Measurements from ENCODE around the gene UBE2E3. TPM values are rescaled to one million over a fixed set of nuclear protein-coding genes. Genes with fewer than 3 reads are reported as not detected.

The UBE2E3 gene
- total and polyA plus RNA-seq, 4 experiments from 2014 or later = 25.0 to 55.0 (median 36.1) TPM

DNA sequence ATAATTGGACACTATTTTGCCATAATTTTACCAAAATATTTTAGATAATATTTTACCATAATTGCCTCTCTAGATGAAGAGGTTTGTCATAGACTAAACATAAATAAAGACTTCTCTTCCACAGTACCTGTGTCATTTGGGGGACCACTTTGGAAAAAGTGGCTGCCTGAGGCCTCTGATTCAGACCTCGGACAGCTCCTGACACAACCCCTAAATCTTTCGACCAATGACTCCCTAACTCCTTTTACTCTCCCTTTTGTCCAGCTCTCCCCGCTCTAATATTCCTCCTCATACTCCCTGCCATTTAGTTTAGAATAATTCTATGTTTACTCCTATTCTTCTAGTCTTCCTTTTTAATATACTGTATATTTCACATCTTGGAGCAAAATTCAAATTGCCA lies 36.0 kb upstream of the UBE2E3 start:
- H3K36me3 Mint-ChIP-seq = no peaks in the 10 kb centered on the region
- no peak overlapping the region for H3K27ac ChIP-seq (ENCODE audit: low read depth, low read length)
- no peak for DNase-seq
- H3K27me3 ChIP-seq (ENCODE audit: insufficient read depth, low read length) = no peaks in the 10 kb centered on the region
- H3K4me1 Mint-ChIP-seq = peaks cover 0 to under 1% (median 0%) of the 10 kb centered on the region in 4 donors
- H3K36me3 ChIP-seq (ENCODE audit: insufficient read depth, low read length) = no peaks in the 10 kb centered on the region
- no peak overlapping the region for H3K4me3 ChIP-seq (ENCODE audit: low read length in 2 of 2)
- no peaks in the 10 kb centered on the region for H3K9me3 ChIP-seq (ENCODE audit: control insufficient read depth in 1 of 2, low read length in 2 of 2)
- ChIA-PET POLR2A (ENCODE audit: partially characterized antibody) (no interaction called here), CTCF (ENCODE audit: partially characterized antibody) (no interaction called here)
- intact Hi-C loops (cut with micrococcal nuclease) = no loop called here
- no peaks in the 10 kb centered on the region for H3K4me1 ChIP-seq (ENCODE audit: insufficient read depth, low read length)
- H3K27me3 Mint-ChIP-seq = peaks cover 8 to 13% of the 10 kb centered on the region in 2 donors
- H3K27ac Mint-ChIP-seq = no peak overlapping the region
- no peak overlapping the region for H3K4me3 Mint-ChIP-seq
- H3K9me3 Mint-ChIP-seq = peaks cover 0 to 3% (median 0%) of the 10 kb centered on the region in 8 donors

DNA sequence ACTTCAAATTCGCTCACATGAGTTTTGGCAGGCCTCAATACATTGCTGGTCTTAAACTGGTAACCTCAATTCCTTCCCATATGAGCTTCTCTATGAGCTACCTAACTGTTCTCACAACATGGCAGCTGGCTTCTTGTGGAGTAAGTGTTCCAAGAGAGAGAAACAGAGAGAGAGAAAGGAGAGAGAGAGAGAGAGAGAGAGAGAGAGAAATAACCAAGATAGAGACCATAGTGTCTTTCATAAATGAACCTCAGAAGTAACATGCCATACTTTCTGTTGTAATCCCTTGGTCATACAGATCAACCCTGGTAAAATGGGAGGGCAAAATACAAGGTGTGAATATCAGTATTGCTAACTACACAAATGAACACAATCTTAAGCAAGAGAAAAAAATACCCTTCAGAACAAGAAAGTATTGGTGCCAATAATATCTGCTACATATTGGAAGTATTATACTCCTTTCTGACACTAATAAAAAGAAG lies 33.2 kb upstream of the UBE2E3 start:
- no peaks in the 10 kb centered on the region for H3K27me3 ChIP-seq (ENCODE audit: insufficient read depth, low read length)
- H3K4me3 ChIP-seq (ENCODE audit: low read length in 2 of 2) = no peak overlapping the region
- ChIA-PET POLR2A (ENCODE audit: partially characterized antibody) (no interaction called here), CTCF (ENCODE audit: partially characterized antibody) (no interaction called here)
- H3K27ac Mint-ChIP-seq = no peak overlapping the region
- no peak for DNase-seq
- no peaks in the 10 kb centered on the region for H3K4me1 Mint-ChIP-seq
- H3K4me3 Mint-ChIP-seq = no peak overlapping the region
- intact Hi-C loops (cut with micrococcal nuclease) = no loop called here
- no peaks in the 10 kb centered on the region for H3K36me3 Mint-ChIP-seq
- no peaks in the 10 kb centered on the region for H3K9me3 Mint-ChIP-seq
- no peaks in the 10 kb centered on the region for H3K36me3 ChIP-seq (ENCODE audit: insufficient read depth, low read length)
- peaks cover 6 to 11% of the 10 kb centered on the region in 2 donors for H3K27me3 Mint-ChIP-seq
- no peak overlapping the region for H3K27ac ChIP-seq (ENCODE audit: low read depth, low read length)
- H3K4me1 ChIP-seq (ENCODE audit: insufficient read depth, low read length) = no peaks in the 10 kb centered on the region
- H3K9me3 ChIP-seq (ENCODE audit: control insufficient read depth in 1 of 2, low read length in 2 of 2) = no peaks in the 10 kb centered on the region

DNA sequence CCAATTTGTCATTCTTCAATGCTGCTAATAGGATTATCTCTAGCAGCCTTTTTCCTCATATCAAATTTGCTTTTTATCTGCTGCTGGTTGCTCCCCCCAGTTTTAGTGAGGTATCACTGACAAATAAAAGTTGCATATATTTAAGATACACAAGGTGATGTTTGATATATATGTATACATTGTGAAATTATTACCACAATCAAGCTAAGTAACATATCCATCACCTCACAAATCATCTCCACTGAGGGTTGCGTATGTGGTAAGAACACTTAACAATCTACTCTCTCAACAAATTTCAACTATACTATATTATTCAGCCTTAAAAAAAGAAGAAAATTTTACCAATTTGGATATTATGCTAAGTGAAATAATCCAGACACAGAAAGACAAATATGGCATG lies 30.5 kb upstream of the UBE2E3 start:
- Histone ChIP-seq H3K4me1 (ENCODE audit: insufficient read depth, low read length) (no peaks in the 10 kb centered on the region), H3K9me3 (ENCODE audit: control insufficient read depth in 1 of 2, low read length in 2 of 2) (no peaks in the 10 kb centered on the region), H3K27ac (ENCODE audit: low read depth, low read length) (no peak overlapping the region), H3K4me3 (ENCODE audit: low read length in 2 of 2) (no peak overlapping the region), H3K36me3 (ENCODE audit: insufficient read depth, low read length) (no peaks in the 10 kb centered on the region), H3K27me3 (ENCODE audit: insufficient read depth, low read length) (no peaks in the 10 kb centered on the region)
- Mint-ChIP-seq H3K27me3 (peaks cover 14% of the 10 kb centered on the region in 2 donors), H3K4me3 (no peak overlapping the region), H3K4me1 (no peaks in the 10 kb centered on the region), H3K9me3 (peaks cover 0 to 2% (median 0%) of the 10 kb centered on the region in 8 donors), H3K36me3 (no peaks in the 10 kb centered on the region), H3K27ac (no peak overlapping the region)
- CTCF ChIA-PET (ENCODE audit: partially characterized antibody) = interaction anchor here (1.8 kb wide), 1 partner anchor 31 kb away, joined by 3 read pairs; the partner anchor contains the start of gene UBE2E3
- POLR2A ChIA-PET (ENCODE audit: partially characterized antibody) = no interaction called here
- intact Hi-C loops (cut with micrococcal nuclease) = no loop called here
- DNase-seq = no peak

DNA sequence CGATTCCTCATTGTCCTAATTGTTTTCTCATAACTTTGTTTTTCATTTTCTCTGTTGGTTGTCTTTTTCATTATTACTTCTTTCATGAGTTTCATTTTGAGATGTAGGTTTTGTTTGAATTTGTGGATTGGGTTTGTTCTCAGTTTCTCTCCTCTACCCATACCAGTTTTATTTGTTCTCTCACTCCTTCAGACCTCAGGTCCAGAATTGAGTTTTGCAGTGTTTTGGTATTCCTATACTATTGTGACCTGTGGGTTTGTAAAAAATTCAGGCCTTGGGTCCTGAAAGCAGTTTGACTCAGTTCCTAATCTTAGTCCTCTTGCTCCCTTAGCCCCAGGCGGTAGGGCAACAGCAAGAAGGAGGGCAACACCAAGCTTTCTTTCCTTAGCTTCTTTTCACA lies 28.3 kb upstream of the UBE2E3 start:
- ChIA-PET CTCF (ENCODE audit: partially characterized antibody) (no interaction called here), POLR2A (ENCODE audit: partially characterized antibody) (no interaction called here)
- Mint-ChIP-seq H3K27me3 (peaks cover 11 to 13% of the 10 kb centered on the region in 2 donors), H3K4me1 (no peaks in the 10 kb centered on the region), H3K9me3 (peaks cover 0 to 2% (median 0%) of the 10 kb centered on the region in 8 donors), H3K4me3 (no peak overlapping the region), H3K36me3 (no peaks in the 10 kb centered on the region), H3K27ac (no peak overlapping the region)
- DNase-seq = no peak
- no peaks in the 10 kb centered on the region for H3K36me3 ChIP-seq (ENCODE audit: insufficient read depth, low read length)
- no peaks in the 10 kb centered on the region for H3K27me3 ChIP-seq (ENCODE audit: insufficient read depth, low read length)
- intact Hi-C loops (cut with micrococcal nuclease) = no loop called here
- H3K27ac ChIP-seq (ENCODE audit: low read depth, low read length) = no peak overlapping the region
- no peaks in the 10 kb centered on the region for H3K4me1 ChIP-seq (ENCODE audit: insufficient read depth, low read length)
- no peaks in the 10 kb centered on the region for H3K9me3 ChIP-seq (ENCODE audit: control insufficient read depth in 1 of 2, low read length in 2 of 2)
- no peak overlapping the region for H3K4me3 ChIP-seq (ENCODE audit: low read length in 2 of 2)

- H3K27ac Mint-ChIP-seq = no peak overlapping the region
- no peak overlapping the region for H3K4me3 ChIP-seq (ENCODE audit: low read length in 2 of 2)
- no peaks in the 10 kb centered on the region for H3K4me1 Mint-ChIP-seq
- ChIA-PET CTCF (ENCODE audit: partially characterized antibody) (interaction anchor here (0.6 kb wide), 1 partner anchor 936 kb away, joined by 3 read pairs; no protein-coding TSS in a partner anchor), POLR2A (ENCODE audit: partially characterized antibody) (no interaction called here)
- no peak for DNase-seq
- no peaks in the 10 kb centered on the region for H3K4me1 ChIP-seq (ENCODE audit: insufficient read depth, low read length)
- H3K27ac ChIP-seq (ENCODE audit: low read depth, low read length) = no peak overlapping the region
- H3K27me3 Mint-ChIP-seq = peaks cover 12 to 13% of the 10 kb centered on the region in 2 donors
- H3K36me3 Mint-ChIP-seq = no peaks in the 10 kb centered on the region
- peaks cover 0 to 2% (median 0%) of the 10 kb centered on the region in 8 donors for H3K9me3 Mint-ChIP-seq
- H3K36me3 ChIP-seq (ENCODE audit: insufficient read depth, low read length) = no peaks in the 10 kb centered on the region
- H3K9me3 ChIP-seq (ENCODE audit: control insufficient read depth in 1 of 2, low read length in 2 of 2) = no peaks in the 10 kb centered on the region
- H3K27me3 ChIP-seq (ENCODE audit: insufficient read depth, low read length) = no peaks in the 10 kb centered on the region
- intact Hi-C loops (cut with micrococcal nuclease) = no loop called here
- H3K4me3 Mint-ChIP-seq = no peak overlapping the region
These were observed 27.6 kb upstream of the UBE2E3 start for GRCh38 chr2:180952731-180953336.

DNA sequence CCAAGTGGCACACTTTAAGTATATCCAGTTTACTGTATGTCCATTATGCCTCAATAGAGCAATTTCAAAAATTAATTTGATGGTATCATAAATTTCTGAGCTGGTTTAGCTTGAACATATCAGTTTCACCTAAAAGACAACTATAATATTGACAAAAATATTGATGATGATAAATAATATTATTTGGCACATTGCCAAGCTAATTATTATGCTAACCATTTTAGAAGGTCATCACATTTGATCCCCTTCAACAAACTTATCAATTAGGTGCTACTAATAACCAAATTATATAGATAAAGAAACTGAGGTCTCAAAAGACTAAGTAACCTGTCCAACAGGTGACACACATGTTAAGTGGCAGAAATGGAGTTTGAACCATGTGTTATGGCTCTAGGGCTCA lies 26.9 kb upstream of the UBE2E3 start:
- intact Hi-C loops (cut with micrococcal nuclease) = no loop called here
- Histone ChIP-seq H3K36me3 (ENCODE audit: insufficient read depth, low read length) (no peaks in the 10 kb centered on the region), H3K27me3 (ENCODE audit: insufficient read depth, low read length) (no peaks in the 10 kb centered on the region), H3K4me3 (ENCODE audit: low read length in 2 of 2) (no peak overlapping the region), H3K9me3 (ENCODE audit: control insufficient read depth in 1 of 2, low read length in 2 of 2) (no peaks in the 10 kb centered on the region), H3K27ac (ENCODE audit: low read depth, low read length) (no peak overlapping the region), H3K4me1 (ENCODE audit: insufficient read depth, low read length) (no peaks in the 10 kb centered on the region)
- H3K27me3 Mint-ChIP-seq = peaks cover 8 to 12% of the 10 kb centered on the region in 2 donors
- H3K4me1 Mint-ChIP-seq = no peaks in the 10 kb centered on the region
- CTCF ChIA-PET (ENCODE audit: partially characterized antibody) = interaction anchor here (0.6 kb wide), 1 partner anchor 935 kb away, joined by 3 read pairs; no protein-coding TSS in a partner anchor
- peaks cover 0 to 2% (median 0%) of the 10 kb centered on the region in 8 donors for H3K9me3 Mint-ChIP-seq
- no peaks in the 10 kb centered on the region for H3K36me3 Mint-ChIP-seq
- no peak for DNase-seq
- no peak overlapping the region for H3K27ac Mint-ChIP-seq
- no peak overlapping the region for H3K4me3 Mint-ChIP-seq
- POLR2A ChIA-PET (ENCODE audit: partially characterized antibody) = no interaction called here

GRCh38 chr2:180955101-180955500 lies 25.3 kb upstream of the UBE2E3 start:
- intact Hi-C loops (cut with micrococcal nuclease) = no loop called here
- Histone ChIP-seq H3K36me3 (ENCODE audit: insufficient read depth, low read length) (no peaks in the 10 kb centered on the region), H3K4me1 (ENCODE audit: insufficient read depth, low read length) (no peaks in the 10 kb centered on the region), H3K27me3 (ENCODE audit: insufficient read depth, low read length) (no peaks in the 10 kb centered on the region), H3K9me3 (ENCODE audit: control insufficient read depth in 1 of 2, low read length in 2 of 2) (no peaks in the 10 kb centered on the region), H3K4me3 (ENCODE audit: low read length in 2 of 2) (no peak overlapping the region), H3K27ac (ENCODE audit: low read depth, low read length) (no peak overlapping the region)
- DNase-seq = no peak
- H3K9me3 Mint-ChIP-seq = peaks cover 0 to 2% (median 0%) of the 10 kb centered on the region in 8 donors
- H3K27me3 Mint-ChIP-seq = peaks cover 12% of the 10 kb centered on the region in 2 donors
- ChIA-PET POLR2A (ENCODE audit: partially characterized antibody) (no interaction called here), CTCF (ENCODE audit: partially characterized antibody) (no interaction called here)
- H3K36me3 Mint-ChIP-seq = no peaks in the 10 kb centered on the region
- H3K27ac Mint-ChIP-seq = no peak overlapping the region
- no peaks in the 10 kb centered on the region for H3K4me1 Mint-ChIP-seq
- no peak overlapping the region for H3K4me3 Mint-ChIP-seq
